ENCODE measurements around the gene AKT1S1. TPM values are rescaled to one million over a fixed set of nuclear protein-coding genes. Genes with fewer than 3 reads are reported as not detected.
A peak's percentile ranks its signal among the peaks of the same experiment; 100 is the strongest.

Gene AKT1S1
- total RNA-seq, 2 experiments from 2014 or later: 7.3 to 19.8 TPM

GRCh38 chr19:49894011-49894664 is 17.0 kb upstream of the AKT1S1 start:
- ChIA-PET CTCF (ENCODE audit: unreplicated experiment) (no interaction called here), POLR2A (no interaction called here)
- H3K27ac ChIP-seq (ENCODE audit: low read depth, low read length, poor library complexity, severe bottlenecking): no peak overlapping the region
- peaks cover 40% of the 10 kb centered on the region for H3K4me1 ChIP-seq (ENCODE audit: insufficient read depth, low read length, poor library complexity, severe bottlenecking)
- H3K4me3 ChIP-seq (ENCODE audit: low read depth, low read length, poor library complexity, severe bottlenecking): no peak overlapping the region
- H2AFZ ChIP-seq (ENCODE audit: low read length): no peak overlapping the region
- H3K9me3 ChIP-seq (ENCODE audit: low read length): no peaks in the 10 kb centered on the region
- no peak for DNase-seq (ENCODE audit: low spot score)
- H3K4me2 ChIP-seq (ENCODE audit: low read length): no peak overlapping the region
- BruUV-seq (replicated peaks): no TSS peak
- intact Hi-C loops (cut with micrococcal nuclease; ENCODE audit: unreplicated experiment): no loop called here
- TF ChIP-seq, protein P1, sequence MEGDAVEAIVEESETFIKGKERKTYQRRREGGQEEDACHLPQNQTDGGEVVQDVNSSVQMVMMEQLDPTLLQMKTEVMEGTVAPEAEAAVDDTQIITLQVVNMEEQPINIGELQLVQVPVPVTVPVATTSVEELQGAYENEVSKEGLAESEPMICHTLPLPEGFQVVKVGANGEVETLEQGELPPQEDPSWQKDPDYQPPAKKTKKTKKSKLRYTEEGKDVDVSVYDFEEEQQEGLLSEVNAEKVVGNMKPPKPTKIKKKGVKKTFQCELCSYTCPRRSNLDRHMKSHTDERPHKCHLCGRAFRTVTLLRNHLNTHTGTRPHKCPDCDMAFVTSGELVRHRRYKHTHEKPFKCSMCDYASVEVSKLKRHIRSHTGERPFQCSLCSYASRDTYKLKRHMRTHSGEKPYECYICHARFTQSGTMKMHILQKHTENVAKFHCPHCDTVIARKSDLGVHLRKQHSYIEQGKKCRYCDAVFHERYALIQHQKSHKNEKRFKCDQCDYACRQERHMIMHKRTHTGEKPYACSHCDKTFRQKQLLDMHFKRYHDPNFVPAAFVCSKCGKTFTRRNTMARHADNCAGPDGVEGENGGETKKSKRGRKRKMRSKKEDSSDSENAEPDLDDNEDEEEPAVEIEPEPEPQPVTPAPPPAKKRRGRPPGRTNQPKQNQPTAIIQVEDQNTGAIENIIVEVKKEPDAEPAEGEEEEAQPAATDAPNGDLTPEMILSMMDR (conservative IDR thresholded peaks at IDR 0.05; ENCODE audit: low read length): no peak
- no peak for TF ChIP-seq EZH2phosphoT487 (IDR thresholded peaks at IDR 0.05; ENCODE audit: borderline replicate concordance, low read depth, low read length)
- H3K36me3 ChIP-seq (ENCODE audit: insufficient read depth, low read length): no peaks in the 10 kb centered on the region
- no peaks in the 10 kb centered on the region for H4K20me1 ChIP-seq (ENCODE audit: insufficient read depth, low read length)
- H3K9me2 ChIP-seq (ENCODE audit: insufficient read depth, low read length): no peaks in the 10 kb centered on the region
- no peaks in the 10 kb centered on the region for H3K79me2 ChIP-seq (ENCODE audit: insufficient read depth, low read depth, low read length)

- Histone ChIP-seq H3K79me2 (ENCODE audit: insufficient read depth, low read depth, low read length) (no peaks in the 10 kb centered on the region), H3K4me1 (ENCODE audit: insufficient read depth, low read length, poor library complexity, severe bottlenecking) (peaks cover 26% of the 10 kb centered on the region), H3K4me3 (ENCODE audit: low read depth, low read length, poor library complexity, severe bottlenecking) (no peak overlapping the region), H3K9me2 (ENCODE audit: insufficient read depth, low read length) (no peaks in the 10 kb centered on the region), H4K20me1 (ENCODE audit: insufficient read depth, low read length) (no peaks in the 10 kb centered on the region), H3K27ac (ENCODE audit: low read depth, low read length, poor library complexity, severe bottlenecking) (no peak overlapping the region), H3K4me2 (ENCODE audit: low read length) (no peak overlapping the region), H3K9me3 (ENCODE audit: low read length) (no peaks in the 10 kb centered on the region), H2AFZ (ENCODE audit: low read length) (no peak overlapping the region), H3K36me3 (ENCODE audit: insufficient read depth, low read length) (no peaks in the 10 kb centered on the region)
- BruUV-seq (replicated peaks): no TSS peak
- no peak for DNase-seq (ENCODE audit: low spot score)
- intact Hi-C loops (cut with micrococcal nuclease; ENCODE audit: unreplicated experiment): no loop called here
- POLR2A ChIA-PET: interaction anchor here (0.6 kb wide), 1 partner anchor 27 kb away, joined by 3 read pairs; no protein-coding TSS in a partner anchor
- no peak for TF ChIP-seq EZH2phosphoT487 (IDR thresholded peaks at IDR 0.05; ENCODE audit: borderline replicate concordance, low read depth, low read length)
- TF ChIP-seq, protein P1 (conservative IDR thresholded peaks at IDR 0.05; ENCODE audit: low read length): no peak
- CTCF ChIA-PET (ENCODE audit: unreplicated experiment): no interaction called here
Measured at GRCh38 chr19:49892716-49893115, 15.6 kb upstream of the AKT1S1 start.

- Histone ChIP-seq H3K4me1 (ENCODE audit: insufficient read depth, low read length, poor library complexity, severe bottlenecking) (peaks cover 13% of the 10 kb centered on the region), H3K36me3 (ENCODE audit: insufficient read depth, low read length) (no peaks in the 10 kb centered on the region), H3K9me2 (ENCODE audit: insufficient read depth, low read length) (no peaks in the 10 kb centered on the region), H3K4me3 (ENCODE audit: low read depth, low read length, poor library complexity, severe bottlenecking) (no peak overlapping the region), H3K27ac (ENCODE audit: low read depth, low read length, poor library complexity, severe bottlenecking) (no peak overlapping the region), H3K79me2 (ENCODE audit: insufficient read depth, low read depth, low read length) (no peaks in the 10 kb centered on the region), H3K4me2 (ENCODE audit: low read length) (peak overlapping the region; percentile 35; the same call in 1 of the 2 replicates), H3K9me3 (ENCODE audit: low read length) (no peaks in the 10 kb centered on the region), H4K20me1 (ENCODE audit: insufficient read depth, low read length) (no peaks in the 10 kb centered on the region), H2AFZ (ENCODE audit: low read length) (no peak overlapping the region)
- POLR2A ChIA-PET: no interaction called here
- no peak for DNase-seq (ENCODE audit: low spot score)
- no TSS peak for BruUV-seq (replicated peaks)
- intact Hi-C loops (cut with micrococcal nuclease; ENCODE audit: unreplicated experiment): no loop called here
- CTCF ChIA-PET (ENCODE audit: unreplicated experiment): no interaction called here
- no peak for TF ChIP-seq EZH2phosphoT487 (IDR thresholded peaks at IDR 0.05; ENCODE audit: borderline replicate concordance, low read depth, low read length)
- TF ChIP-seq, protein P1 (conservative IDR thresholded peaks at IDR 0.05; ENCODE audit: low read length): no peak
Measured at GRCh38 chr19:49891393-49891792, 14.2 kb upstream of the AKT1S1 start.
